A549 treated with DMSO at 1 μM for 4 hours (cell line): ENCODE results near the gene PAAF1. TPM values are rescaled to one million over a fixed set of nuclear protein-coding genes. Genes with fewer than 3 reads are reported as not detected.

Source experiments
- total RNA-seq: library from RNA; stranded (reverse); fragments of 200-300 nt; extraction: Qiagen RNA extraction; gene quantifications from 5 replicates; pipeline ENCODE4 v1.2.3, GENCODE V29; 2022; ENCODE audit warnings: low read depth

Gene PAAF1, protein sequence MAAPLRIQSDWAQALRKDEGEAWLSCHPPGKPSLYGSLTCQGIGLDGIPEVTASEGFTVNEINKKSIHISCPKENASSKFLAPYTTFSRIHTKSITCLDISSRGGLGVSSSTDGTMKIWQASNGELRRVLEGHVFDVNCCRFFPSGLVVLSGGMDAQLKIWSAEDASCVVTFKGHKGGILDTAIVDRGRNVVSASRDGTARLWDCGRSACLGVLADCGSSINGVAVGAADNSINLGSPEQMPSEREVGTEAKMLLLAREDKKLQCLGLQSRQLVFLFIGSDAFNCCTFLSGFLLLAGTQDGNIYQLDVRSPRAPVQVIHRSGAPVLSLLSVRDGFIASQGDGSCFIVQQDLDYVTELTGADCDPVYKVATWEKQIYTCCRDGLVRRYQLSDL
- 11.6 to 13.0 TPM (median 12.3 TPM) in 5 replicates for total RNA-seq

DNA sequence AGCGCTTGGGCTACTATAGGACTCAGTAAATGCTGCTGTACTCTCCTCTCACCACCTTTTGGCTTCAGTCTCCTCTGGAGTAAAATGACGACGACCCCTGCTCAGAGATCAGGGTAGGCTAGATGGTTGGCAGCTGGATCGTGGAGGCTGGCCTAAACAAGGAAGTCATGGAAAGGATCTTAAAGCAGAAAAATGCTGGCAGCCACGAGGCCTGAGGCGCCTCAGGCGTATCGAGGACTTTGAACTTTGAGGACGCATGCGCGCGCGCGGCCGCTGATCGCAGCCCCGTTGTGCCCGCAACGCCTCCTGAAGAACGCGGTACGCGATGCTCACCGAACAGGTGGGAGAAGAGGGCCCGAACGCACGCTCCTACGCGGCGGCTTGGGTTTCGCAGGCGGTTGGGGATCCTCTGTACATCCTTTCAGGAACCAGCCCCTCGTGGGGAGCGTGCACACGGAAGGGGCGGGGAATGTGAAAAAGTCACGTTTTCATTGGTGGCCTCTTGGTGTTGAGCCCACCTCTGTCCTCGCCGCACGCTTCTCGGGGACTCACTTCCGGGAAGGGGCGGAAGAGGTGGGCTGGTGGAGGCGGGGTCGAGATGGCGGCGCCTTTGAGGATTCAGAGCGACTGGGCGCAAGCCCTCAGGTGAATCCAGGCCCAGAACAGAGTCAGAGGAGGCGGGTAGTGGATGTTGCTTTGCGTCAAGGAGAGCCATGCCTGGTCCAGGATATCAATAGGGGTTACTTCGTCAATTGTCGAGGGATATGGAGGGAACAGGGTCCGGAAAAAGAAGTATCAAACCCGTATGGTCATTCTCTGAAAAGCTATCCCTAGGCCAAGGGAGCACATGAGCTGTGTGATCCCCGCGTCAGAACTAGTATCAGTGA, at the start of gene PAAF1, which contains the start of gene COA4:
TSS of gene PAAF1 (plus strand) at position 576 of the 887 bp plus-strand sequence. CDS start at position 599, 23 bp downstream.
TSS of gene COA4 (minus strand) at position 423 of the 887 bp plus-strand sequence. CDS start 3,468 bp downstream, outside the sequence.

DNA sequence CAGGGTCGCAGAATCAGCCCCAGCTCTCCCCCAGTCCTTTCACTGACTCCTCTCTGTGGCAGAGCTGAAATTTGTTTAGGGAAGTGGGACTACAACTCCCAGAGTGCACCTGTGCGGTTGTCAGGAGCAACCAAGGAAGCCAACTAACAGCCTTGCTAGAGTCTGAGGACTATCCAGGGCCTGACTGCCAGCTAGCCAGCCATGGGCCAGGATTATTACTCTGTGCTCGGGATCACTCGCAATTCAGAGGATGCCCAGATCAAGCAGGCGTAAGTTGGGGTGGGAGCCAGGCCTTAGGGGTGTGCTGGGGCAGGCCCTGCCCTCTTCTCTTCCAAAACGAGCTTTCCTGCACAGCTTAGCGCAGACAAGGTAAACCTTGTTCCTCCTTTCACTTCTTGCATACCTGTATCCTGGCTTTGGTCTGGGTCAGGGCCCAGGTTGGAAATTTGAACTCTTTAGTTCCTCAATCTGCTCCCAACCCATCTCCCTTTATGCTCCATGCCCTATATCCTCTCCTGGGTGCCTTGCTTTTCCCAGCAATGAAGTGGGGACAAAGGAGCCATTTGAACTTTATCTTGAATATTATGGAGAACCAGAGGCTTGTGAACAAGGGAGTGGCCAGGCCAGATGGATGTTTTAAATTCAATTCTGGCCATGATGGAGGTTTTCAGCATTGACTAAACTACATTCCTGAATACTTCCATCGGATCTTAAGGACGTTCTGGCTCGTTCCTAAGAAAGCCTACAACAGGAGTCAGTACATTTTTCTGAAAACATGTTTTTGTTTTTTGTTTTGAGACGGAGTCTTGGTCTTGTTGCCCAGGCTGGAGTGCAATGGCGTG, 74.3 kb downstream of the PAAF1 start, which contains the start of gene DNAJB13:
TSS of gene DNAJB13 (plus strand) at position 158 of the 842 bp plus-strand sequence. CDS start at position 202, 44 bp downstream.

Other genes with a start within 250 kb of the PAAF1 start
- gene PLEKHB1, start 230.4 kb upstream of the PAAF1 start, total RNA-seq: 0.54 to 1.0 TPM (median 0.73 TPM) in 5 replicates
- gene RAB6A, start 115.9 kb upstream of the PAAF1 start, total RNA-seq: 49.9 to 73.0 TPM (median 63.4 TPM) in 5 replicates
- gene MRPL48, start 89.1 kb upstream of the PAAF1 start, total RNA-seq: 45.6 to 54.8 TPM (median 51.9 TPM) in 5 replicates
- gene COA4, start 153 bp upstream of the PAAF1 start, total RNA-seq: 129 to 143 TPM (median 133 TPM) in 5 replicates
- 0.31 to 1.2 TPM (median 0.45 TPM) in 5 replicates for gene DNAJB13, start 74.0 kb downstream of the PAAF1 start, total RNA-seq
- gene UCP2, start 105.8 kb downstream of the PAAF1 start, total RNA-seq: 69.3 to 102 TPM (median 76.8 TPM) in 5 replicates
- 0.70 to 2.4 TPM (median 1.4 TPM) in 5 replicates for gene UCP3, start 132.1 kb downstream of the PAAF1 start, total RNA-seq